CD4-positive, alpha-beta T cell treated with Interleukin-15 for 1 hour (primary cell): ENCODE measurements around the gene LILRB4.
"Not testable (repeated sequence)": the region's sequence is repeated elsewhere in the genome, so short reads cannot be mapped to it uniquely, and the experiment has no call there.

Experiments
- DNase-seq: peaks from one replicate; pipeline ENCODE4 v3.0.0-alpha.2; 2020

LILRB4 gene

GRCh38 chr19:54662730-54663129, at the start of gene LILRB4:
Gene LILRB4, plus strand, starts transcription at chr19:54662985. Its CDS starts 49 bp downstream, at chr19:54663034.
- DNase-seq, result peak; percentile 75

GRCh38 chr19:54614726-54615125, 48.1 kb upstream of the LILRB4 start:
- no peak for DNase-seq

DNA sequence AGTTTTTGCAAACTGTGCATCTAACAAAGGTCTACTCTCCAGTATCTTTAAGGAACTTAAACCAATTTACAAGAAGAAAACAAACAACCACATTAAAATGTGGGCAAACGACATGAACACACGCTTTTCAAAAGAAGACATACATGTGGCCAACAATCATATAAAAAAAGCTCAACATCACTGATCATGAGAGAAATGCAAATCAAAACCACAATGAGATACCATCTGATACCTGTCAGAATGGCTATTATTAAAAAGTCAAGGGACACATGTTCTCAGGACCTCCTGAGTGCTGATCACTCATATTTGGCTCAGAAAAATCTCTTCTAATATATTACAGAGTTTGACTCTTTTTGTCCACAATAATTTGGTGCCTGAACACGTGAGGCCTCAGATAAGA, 46.7 kb upstream of the LILRB4 start:
- DNase-seq, result no peak

GRCh38 chr19:54616821-54617560, 45.8 kb upstream of the LILRB4 start:
- no peak for DNase-seq

DNA sequence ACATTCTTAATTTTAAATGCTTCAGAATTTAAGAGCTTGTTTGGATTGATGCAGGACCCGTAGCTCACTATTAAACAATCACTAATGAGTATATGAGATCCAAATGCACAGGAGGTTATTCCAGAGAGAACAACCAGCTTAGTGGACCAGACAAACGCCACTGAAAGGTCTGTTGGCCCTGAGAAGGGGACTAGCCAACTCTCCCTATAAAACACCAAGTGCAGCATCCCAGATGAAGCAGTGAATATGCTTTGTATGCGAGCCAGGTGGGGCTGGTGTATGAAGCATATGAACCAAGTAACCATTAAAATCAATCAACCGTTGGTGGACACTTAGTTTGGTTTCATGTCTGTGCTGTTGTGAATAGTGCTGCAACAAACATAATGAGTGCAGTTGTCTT, 42.3 kb upstream of the LILRB4 start:
- no peak for DNase-seq

- DNase-seq, result no peak
Measured at GRCh38 chr19:54622431-54622830, 40.4 kb upstream of the LILRB4 start.

GRCh38 chr19:54624234-54624633, 38.6 kb upstream of the LILRB4 start:
- DNase-seq, result not testable (repeated sequence)

GRCh38 chr19:54624934-54625730, 37.7 kb upstream of the LILRB4 start:
- peak; percentile 43 for DNase-seq

DNA sequence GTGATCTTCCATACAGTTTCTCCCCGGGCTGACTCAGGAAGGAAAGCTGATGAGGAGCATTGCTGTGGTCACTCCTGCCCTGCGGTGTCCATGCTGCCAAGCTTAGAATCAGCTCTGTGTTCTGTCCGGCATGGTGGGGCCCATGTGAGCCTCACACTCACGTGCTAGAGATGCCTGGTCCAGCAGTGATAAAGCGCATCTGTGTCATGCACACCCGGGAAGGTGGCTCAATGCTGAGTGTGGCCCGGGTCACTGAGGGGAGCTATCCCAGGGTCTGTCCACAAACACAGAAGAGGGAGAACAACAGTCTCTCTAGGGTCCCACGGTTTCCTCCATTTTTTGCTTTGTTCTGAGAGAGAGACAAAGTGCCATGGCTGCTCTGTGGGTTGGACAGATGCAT, 36.0 kb upstream of the LILRB4 start:
- no peak for DNase-seq

DNA sequence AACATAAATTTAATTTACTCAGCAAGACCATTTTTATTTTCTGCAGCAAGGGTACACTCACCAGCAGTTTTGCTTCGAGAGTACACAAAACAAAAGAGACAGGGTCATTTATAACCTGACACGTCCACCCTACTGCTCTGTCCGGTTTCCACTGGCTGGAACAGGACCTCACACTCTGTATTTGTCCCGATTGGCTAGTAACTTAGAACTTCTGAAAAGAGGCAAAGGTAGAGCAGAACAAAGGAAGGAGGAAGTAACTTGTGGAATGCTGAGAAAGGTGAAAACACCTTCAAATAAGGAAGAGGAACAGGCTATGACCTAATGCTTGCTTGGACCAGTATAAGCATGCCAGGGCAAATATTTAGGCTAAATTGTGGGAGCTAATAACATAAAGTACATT, 34.9 kb upstream of the LILRB4 start:
- DNase-seq, result not testable (repeated sequence)

- not testable (repeated sequence) for DNase-seq
Measured at GRCh38 chr19:54630262-54630661, 32.5 kb upstream of the LILRB4 start, which contains the start of gene LILRB1. Gene LILRB1, plus strand, starts transcription at chr19:54630484. Its CDS starts 590 bp downstream, at chr19:54631074.

GRCh38 chr19:54630782-54631181, 32.0 kb upstream of the LILRB4 start:
- no peak for DNase-seq

GRCh38 chr19:54631489-54632337, 31.1 kb upstream of the LILRB4 start:
- DNase-seq, result not testable (repeated sequence)

DNA sequence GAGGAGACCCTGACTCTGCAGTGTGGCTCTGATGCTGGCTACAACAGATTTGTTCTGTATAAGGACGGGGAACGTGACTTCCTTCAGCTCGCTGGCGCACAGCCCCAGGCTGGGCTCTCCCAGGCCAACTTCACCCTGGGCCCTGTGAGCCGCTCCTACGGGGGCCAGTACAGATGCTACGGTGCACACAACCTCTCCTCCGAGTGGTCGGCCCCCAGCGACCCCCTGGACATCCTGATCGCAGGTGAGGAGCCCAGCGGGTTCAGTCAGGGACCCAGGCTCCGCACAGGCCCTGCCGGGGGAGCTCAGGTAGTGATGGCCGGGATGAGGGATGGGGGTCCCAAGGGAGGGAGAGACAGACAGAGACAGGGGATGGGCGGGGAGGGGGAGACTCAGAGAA, 30.3 kb upstream of the LILRB4 start:
- DNase-seq, result not testable (repeated sequence)

- DNase-seq, result no peak
Measured at GRCh38 chr19:54633401-54633800, 29.4 kb upstream of the LILRB4 start.

- not testable (repeated sequence) for DNase-seq
Measured at GRCh38 chr19:54636081-54636480, 26.7 kb upstream of the LILRB4 start.

GRCh38 chr19:54638683-54639082, 24.1 kb upstream of the LILRB4 start:
- DNase-seq, result no peak

DNA sequence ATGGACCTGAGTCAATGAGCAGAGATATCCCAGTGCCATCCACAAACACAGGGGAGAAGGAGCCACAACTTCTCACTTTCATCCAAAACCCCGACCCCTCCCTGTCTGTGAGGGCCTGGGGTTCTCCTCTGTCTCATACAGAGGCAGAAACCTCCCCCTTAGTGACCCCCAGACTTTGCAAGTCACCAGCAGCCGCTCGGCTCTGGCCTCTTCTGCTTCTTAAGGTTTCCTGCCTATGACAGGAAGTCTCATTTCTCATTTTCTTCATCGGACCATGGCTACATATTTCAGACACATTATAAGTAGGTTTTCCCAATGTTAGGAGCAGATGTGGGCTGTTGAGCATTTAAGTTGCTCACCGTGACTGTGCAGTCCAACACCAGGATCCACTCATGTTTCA, 19.8 kb upstream of the LILRB4 start:
- DNase-seq, result peak; percentile 42

GRCh38 chr19:54643583-54643982, 19.2 kb upstream of the LILRB4 start:
- peak; percentile 49 for DNase-seq

GRCh38 chr19:54644056-54644455, 18.7 kb upstream of the LILRB4 start:
- DNase-seq, result peak; percentile 59

GRCh38 chr19:54646331-54646841, 16.4 kb upstream of the LILRB4 start:
- DNase-seq, result no peak

DNA sequence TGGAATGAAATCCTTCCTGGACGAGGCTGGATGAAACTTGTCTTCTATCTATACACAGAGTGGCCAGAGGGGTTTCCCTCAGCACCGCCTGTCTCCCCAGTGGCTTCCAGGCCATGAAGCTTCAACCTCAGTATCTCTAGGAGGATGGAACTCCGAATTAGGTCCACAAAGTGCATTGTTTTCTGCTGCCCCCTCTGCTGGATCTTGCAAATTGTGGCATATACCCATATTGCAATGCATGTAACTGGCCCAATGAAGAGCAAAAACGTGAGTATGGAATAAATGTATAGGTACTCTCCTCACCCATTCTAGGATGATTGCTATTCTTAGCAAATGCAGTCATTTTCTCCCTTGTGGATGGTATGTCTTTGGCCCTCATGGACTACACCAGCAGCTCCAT, 14.7 kb upstream of the LILRB4 start:
- DNase-seq, result no peak

DNA sequence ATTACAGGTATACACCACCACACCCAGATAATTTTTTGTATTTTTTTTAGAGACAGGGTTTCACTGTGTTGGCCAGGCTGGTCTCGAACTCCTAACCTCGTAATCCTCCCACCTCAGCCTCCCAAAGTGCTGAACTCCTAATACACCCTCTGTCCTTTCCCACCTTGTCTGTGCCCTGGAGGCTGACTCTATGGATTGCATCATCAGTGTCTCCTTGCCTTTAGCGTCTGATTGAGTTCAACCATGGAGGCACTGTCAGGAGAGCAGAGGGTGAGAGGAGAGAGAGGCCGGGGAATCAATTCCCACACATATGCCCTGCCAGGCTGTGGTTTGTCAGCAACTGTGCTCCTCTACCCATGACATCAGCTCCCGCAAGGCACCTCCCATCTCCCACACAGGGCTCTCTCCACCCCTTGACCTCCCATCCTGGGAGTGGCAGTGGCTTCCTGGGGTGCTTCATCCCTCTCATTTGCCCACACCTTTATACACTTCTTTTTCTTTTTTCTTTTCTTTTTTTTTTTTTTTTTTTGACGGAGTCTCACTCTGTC, 12.6 kb upstream of the LILRB4 start:
- no peak for DNase-seq
